Esophagus mucosa (tissue), 1 donor: Measurements from ENCODE around the gene TMF1. TPM values are rescaled to one million over a fixed set of nuclear protein-coding genes. Genes with fewer than 3 reads are reported as not detected.

Experiments
- ATAC-seq: fragments of 200-7000 bp; cut with Tn5 transposase; one replicate; pipeline ENCODE4 v1.9.1; 2020
- total RNA-seq: library from RNA; stranded (reverse); gene quantifications from one replicate; pipeline ENCODE4 v1.2.4, GENCODE V29; 2023
- donor health status: DM: yes; HTN: yes; CAD: no.

TMF1 gene
- total RNA-seq, 1 donor from 2014 or later, result 16.0 TPM

DNA sequence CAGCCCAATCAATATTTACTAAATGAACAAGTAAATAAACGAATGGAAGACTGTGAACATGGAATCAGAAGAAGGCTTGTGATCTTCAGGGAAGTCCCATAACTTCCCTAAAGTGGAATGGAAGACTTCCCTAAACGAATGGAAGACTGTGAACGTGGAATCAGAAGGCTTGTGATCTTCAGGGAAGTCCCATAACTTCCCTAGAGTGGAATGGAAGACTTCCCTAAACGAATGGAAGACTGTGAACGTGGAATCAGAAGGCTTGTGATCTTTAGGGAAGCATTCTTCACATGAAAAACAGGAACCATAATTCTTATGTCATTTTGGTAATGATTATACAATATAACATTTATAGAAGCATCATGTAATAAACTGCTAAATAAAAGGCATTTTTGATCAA is 77.4 kb downstream of the TMF1 start:
- ATAC-seq, result no peak

DNA sequence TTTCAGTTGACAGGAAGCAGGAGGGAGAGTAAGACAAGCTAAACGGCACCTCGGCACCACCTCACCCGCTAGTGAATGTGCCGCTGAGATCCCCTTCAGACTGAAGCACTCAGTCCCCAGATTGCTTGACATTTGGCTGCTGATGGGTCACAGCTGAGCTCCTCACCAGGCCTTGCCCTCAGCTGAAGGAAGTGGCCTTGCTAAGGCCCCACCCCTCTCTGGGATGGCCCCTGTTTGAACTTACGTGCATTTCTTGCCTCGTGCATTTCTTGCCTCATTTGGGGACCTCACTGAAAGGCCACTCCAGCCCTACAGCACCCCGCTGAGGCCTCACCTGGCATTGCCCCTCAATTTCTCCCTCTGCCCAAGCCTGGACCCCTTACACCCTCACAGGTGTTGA is 78.5 kb downstream of the TMF1 start:
- ATAC-seq, result peak; percentile 26

GRCh38 chr3:68972358-68972979 is 79.7 kb downstream of the TMF1 start:
- no peak for ATAC-seq

Other genes with a start within 250 kb of the TMF1 start
- not detected for gene TAFA4, start 119.8 kb downstream of the TMF1 start, total RNA-seq
- 19.6 TPM for gene EOGT, start 38.6 kb downstream of the TMF1 start, total RNA-seq
- 47.8 TPM for gene UBA3, start 28.0 kb upstream of the TMF1 start, total RNA-seq
- 36.4 TPM for gene ARL6IP5, start 32.6 kb upstream of the TMF1 start, total RNA-seq
- not detected for gene LMOD3, start 70.3 kb upstream of the TMF1 start, total RNA-seq